Colonic mucosa (tissue), 4 donors: ENCODE data around the gene GRID1. TPM values are rescaled to one million over a fixed set of nuclear protein-coding genes. Genes with fewer than 3 reads are reported as not detected.

ENCODE experiments used
- DNase-seq: peaks from one replicate; pipeline ENCODE4 v3.0.0-alpha.2; 2020
- H3K27ac ChIP-seq: fragments of 200-600 bp; one replicate; pipeline ENCODE4 v1.8.0; 2021
- H3K27me3 ChIP-seq: fragments of 200-600 bp; one replicate; pipeline ENCODE4 v1.8.0; 2021
- H3K36me3 ChIP-seq: fragments of 200-600 bp; one replicate; pipeline ENCODE4 v1.8.0; 2021
- H3K4me1 ChIP-seq: fragments of 200-600 bp; one replicate; pipeline ENCODE4 v1.8.0; 2021; ENCODE audit warnings: mild to moderate bottlenecking
- H3K4me3 ChIP-seq: fragments of 200-600 bp; one replicate; pipeline ENCODE4 v1.8.0; 2021
- H3K9ac ChIP-seq, 2 donors: one replicate each; pipeline ENCODE4 v1.7.0; 2013; ENCODE audit warnings: control low read depth in 2 of 2, low read depth in 2 of 2, low read length in 2 of 2
- H3K9me3 ChIP-seq: fragments of 200-600 bp; one replicate; pipeline ENCODE4 v1.8.0; 2021
- CTCF ChIP-seq: fragments of 200-600 bp; IDR thresholded peaks from one replicate; pipeline ENCODE4 v1.8.0; 2022; ENCODE audit warnings: antibody characterized with exemption, mild to moderate bottlenecking
- intact Hi-C: fragments of 100-400 bp; cut with DNase I; formaldehyde crosslinking; loops from one replicate; pipeline ENCODE4 v1.14.1; 2022
- total RNA-seq, 2 donors: library from RNA; stranded (reverse); fragmentation: NEBNext Ultra II Directional in 1 of 2; extraction: Animal tissue kit (Norgen Biotek cat#: 25700) in 1 of 2; gene quantifications; one replicate each; pipeline ENCODE4 v1.2.1, GENCODE V29; 2021
- donor health status: healthy.
- donor health status: DM: no; HTN: no; CAD: no.
- donor health status: DM: no; HTN: no; CAD: no.

GRID1 gene
- total RNA-seq, 2 donors from 2014 or later, result 0.30 to 0.37 TPM

DNA sequence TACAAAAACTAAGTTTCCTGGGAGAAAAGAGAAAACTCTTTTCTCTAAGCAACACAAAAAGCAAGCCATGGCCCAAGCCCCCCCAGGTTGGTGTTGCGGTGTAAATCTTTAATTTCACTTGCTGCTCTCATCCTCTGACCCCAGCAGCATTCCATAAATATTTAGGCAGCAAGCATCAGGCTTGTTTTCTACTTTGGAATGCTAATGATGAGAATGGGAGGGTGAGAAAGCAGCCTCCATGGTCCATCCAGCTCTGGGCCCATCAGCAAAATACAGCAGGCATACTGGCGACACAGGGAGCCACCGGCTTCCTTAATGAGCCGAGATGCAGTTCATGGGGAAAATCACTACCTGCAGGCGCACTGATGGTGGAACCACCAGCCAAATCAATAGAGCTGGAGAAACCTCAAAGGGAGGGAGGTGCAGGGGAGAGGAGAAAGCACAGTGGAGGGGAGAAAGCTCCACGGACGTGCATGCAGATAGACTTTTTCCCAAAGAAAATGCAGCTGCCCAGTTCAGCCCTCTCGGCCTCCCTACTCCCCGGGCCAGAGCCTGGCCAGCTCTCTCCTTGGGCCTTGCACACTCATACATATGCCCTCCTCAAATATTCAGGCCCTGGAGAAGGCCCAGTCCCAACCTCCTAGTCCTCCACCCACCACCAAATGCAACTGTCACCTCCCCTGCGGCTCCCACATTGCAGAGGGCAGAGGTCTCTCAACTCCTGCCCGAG is 131.9 kb downstream of the GRID1 start:
- Histone ChIP-seq H3K4me3 (no peak overlapping the region), H3K27ac (no peak overlapping the region), H3K9me3 (no peaks in the 10 kb centered on the region), H3K9ac (no peak overlapping the region), H3K27me3 (no peaks in the 10 kb centered on the region), H3K36me3 (no peaks in the 10 kb centered on the region), H3K4me1 (no peaks in the 10 kb centered on the region)
- DNase-seq, result no peak
- TF ChIP-seq CTCF, result no peak
- intact Hi-C loops, result no loop called here

DNA sequence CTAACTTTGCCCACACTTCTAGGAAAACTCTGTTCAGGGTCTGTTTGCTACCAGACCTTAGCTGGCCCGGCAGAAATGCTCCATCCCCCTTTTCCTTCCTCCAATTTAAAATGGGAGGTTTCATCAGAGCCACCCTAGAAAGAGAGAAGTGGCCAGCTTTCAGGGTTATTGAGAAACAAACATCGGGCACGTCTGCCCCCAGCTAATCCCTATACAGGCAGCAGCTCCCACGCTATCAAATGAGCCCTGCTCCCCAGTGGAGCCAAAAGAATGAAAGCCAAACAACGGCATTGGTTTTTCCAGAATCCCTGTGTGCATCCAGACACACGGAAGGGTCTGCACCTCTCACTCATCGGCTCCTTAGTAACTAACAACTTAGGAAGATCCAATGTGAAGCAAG is 132.5 kb downstream of the GRID1 start:
- Histone ChIP-seq H3K9me3 (no peaks in the 10 kb centered on the region), H3K27me3 (no peaks in the 10 kb centered on the region), H3K4me1 (no peaks in the 10 kb centered on the region), H3K4me3 (no peak overlapping the region), H3K36me3 (no peaks in the 10 kb centered on the region), H3K27ac (no peak overlapping the region), H3K9ac (no peak overlapping the region)
- intact Hi-C loops, result no loop called here
- DNase-seq, result no peak
- no peak for TF ChIP-seq CTCF

GRCh38 chr10:86233131-86233530 is 133.5 kb downstream of the GRID1 start:
- H3K36me3 ChIP-seq, result no peaks in the 10 kb centered on the region
- intact Hi-C loops, result no loop called here
- H3K27me3 ChIP-seq, result no peaks in the 10 kb centered on the region
- no peak for TF ChIP-seq CTCF
- no peaks in the 10 kb centered on the region for H3K9me3 ChIP-seq
- H3K4me3 ChIP-seq, result no peak overlapping the region
- no peak overlapping the region for H3K27ac ChIP-seq
- no peaks in the 10 kb centered on the region for H3K4me1 ChIP-seq
- no peak for DNase-seq
- H3K9ac ChIP-seq, result no peak overlapping the region

DNA sequence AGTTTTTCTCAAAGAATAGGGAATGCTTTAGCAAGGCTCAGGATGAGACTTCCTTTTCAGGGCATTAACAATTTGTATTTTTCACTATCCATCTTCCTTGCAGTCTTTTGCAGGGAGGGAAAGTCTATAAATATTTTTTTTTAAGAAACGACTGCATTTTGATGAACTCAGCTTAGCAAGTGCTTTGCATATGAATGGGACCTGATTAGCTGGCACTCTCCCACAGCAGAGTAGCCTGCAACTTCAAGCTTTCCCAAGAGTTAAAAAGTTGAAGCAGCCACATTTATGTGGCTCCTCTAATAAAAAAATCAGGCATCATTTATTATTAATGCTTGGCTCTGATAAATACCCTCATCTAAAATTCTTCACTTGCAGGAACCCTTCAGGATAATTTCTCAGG is 134.0 kb downstream of the GRID1 start:
- H3K36me3 ChIP-seq, result no peaks in the 10 kb centered on the region
- DNase-seq, result no peak
- no peaks in the 10 kb centered on the region for H3K9me3 ChIP-seq
- H3K9ac ChIP-seq, result no peak overlapping the region
- no peak overlapping the region for H3K4me3 ChIP-seq
- intact Hi-C loops, result no loop called here
- H3K27me3 ChIP-seq, result no peaks in the 10 kb centered on the region
- no peak overlapping the region for H3K27ac ChIP-seq
- TF ChIP-seq CTCF, result no peak
- no peaks in the 10 kb centered on the region for H3K4me1 ChIP-seq

- no peaks in the 10 kb centered on the region for H3K27me3 ChIP-seq
- no peaks in the 10 kb centered on the region for H3K4me1 ChIP-seq
- H3K9ac ChIP-seq, result no peak overlapping the region
- no peak overlapping the region for H3K27ac ChIP-seq
- TF ChIP-seq CTCF, result no peak
- H3K4me3 ChIP-seq, result no peak overlapping the region
- no peaks in the 10 kb centered on the region for H3K36me3 ChIP-seq
- intact Hi-C loops, result no loop called here
- DNase-seq, result no peak
- no peaks in the 10 kb centered on the region for H3K9me3 ChIP-seq
These were observed 134.6 kb downstream of the GRID1 start for GRCh38 chr10:86231796-86232560.
